Activated CD8-positive, alpha-beta T cell treated with anti-CD3 and anti-CD28 coated beads, Interleukin-2, amount 10 ng/mL, durations not matched to agents 7 days and 5 days (primary cell): ENCODE results near the gene ZFAND6. TPM values are rescaled to one million over a fixed set of nuclear protein-coding genes. Genes with fewer than 3 reads are reported as not detected.

Experiments used
- ATAC-seq: fragments of 150-1000 bp; cut with Tn5 transposase; one replicate; pipeline ENCODE4 v1.10.0; 2021; ENCODE audit warnings: moderate library complexity
- CTCF ChIA-PET: fragments of 350-600 bp; sonication (Branson Sonifier 250); formaldehyde crosslinking; loops from one replicate; lab custom pipeline; 2021; ENCODE audit warnings: antibody characterized with exemption; lab: Charles Lee
- POLR2A ChIA-PET: fragments of 350-600 bp; sonication (Branson Sonifier 250); formaldehyde crosslinking; loops from one replicate; lab custom pipeline; 2021; ENCODE audit warnings: antibody characterized with exemption; lab: Charles Lee
- DNase-seq: peaks from one replicate; pipeline ENCODE4 v3.0.0-alpha.2; 2020
- H3K27ac Mint-ChIP-seq: one replicate; pipeline ENCODE4 v1.8.0; 2021; ENCODE audit warnings: mild to moderate bottlenecking, mixed read lengths
- H3K27me3 Mint-ChIP-seq: one replicate; pipeline ENCODE4 v1.8.0; 2021; ENCODE audit warnings: low read depth, mixed read lengths
- H3K36me3 Mint-ChIP-seq: one replicate; pipeline ENCODE4 v1.8.0; 2021; ENCODE audit warnings: low read depth, mixed read lengths
- H3K4me1 Mint-ChIP-seq: one replicate; pipeline ENCODE4 v1.8.0; 2021; ENCODE audit warnings: low read depth, mixed read lengths
- H3K4me3 Mint-ChIP-seq: one replicate; pipeline ENCODE4 v1.8.0; 2021; ENCODE audit warnings: mild to moderate bottlenecking, mixed read lengths
- H3K9me3 Mint-ChIP-seq: one replicate; pipeline ENCODE4 v1.8.0; 2022; ENCODE audit warnings: mixed read lengths; ENCODE audit not compliant: insufficient read depth
- total RNA-seq, 2 experiments: library from RNA; stranded (reverse); gene quantifications; one replicate each; pipeline ENCODE4 v1.2.3, GENCODE V29; 2021

ZFAND6 gene
- total RNA-seq, 2 experiments from 2014 or later = 49.9 to 53.1 TPM

GRCh38 chr15:80184554-80184953 lies 125.1 kb downstream of the ZFAND6 start:
- H3K36me3 Mint-ChIP-seq = peaks cover 41% of the 10 kb centered on the region
- H3K9me3 Mint-ChIP-seq = no peaks in the 10 kb centered on the region
- H3K4me3 Mint-ChIP-seq = no peak overlapping the region
- POLR2A ChIA-PET = no interaction called here
- no peak for DNase-seq
- CTCF ChIA-PET = interaction anchor here (1.4 kb wide), 2 partner anchors 11 to 335 kb away, joined by 3 to 6 read pairs; no protein-coding TSS in a partner anchor
- H3K27me3 Mint-ChIP-seq = no peaks in the 10 kb centered on the region
- no peak overlapping the region for H3K27ac Mint-ChIP-seq
- ATAC-seq = no peak
- H3K4me1 Mint-ChIP-seq = no peaks in the 10 kb centered on the region

GRCh38 chr15:80185152-80185551 lies 125.7 kb downstream of the ZFAND6 start:
- Mint-ChIP-seq H3K4me1 (no peaks in the 10 kb centered on the region), H3K4me3 (no peak overlapping the region), H3K27ac (no peak overlapping the region), H3K27me3 (no peaks in the 10 kb centered on the region), H3K36me3 (peaks cover 41% of the 10 kb centered on the region), H3K9me3 (no peaks in the 10 kb centered on the region)
- DNase-seq (no peak), ATAC-seq (no peak)
- POLR2A ChIA-PET = no interaction called here
- CTCF ChIA-PET = no interaction called here

- DNase-seq (no peak), ATAC-seq (no peak)
- Mint-ChIP-seq H3K4me3 (no peak overlapping the region), H3K4me1 (no peaks in the 10 kb centered on the region), H3K27ac (no peak overlapping the region), H3K9me3 (no peaks in the 10 kb centered on the region), H3K36me3 (peaks cover 41% of the 10 kb centered on the region), H3K27me3 (no peaks in the 10 kb centered on the region)
- CTCF ChIA-PET = interaction anchor here (1.5 kb wide), 1 partner anchor 10 kb away, joined by 3 read pairs; no protein-coding TSS in a partner anchor
- POLR2A ChIA-PET = no interaction called here
Observed at GRCh38 chr15:80186066-80186465, 126.6 kb downstream of the ZFAND6 start.

GRCh38 chr15:80186597-80186996 lies 127.1 kb downstream of the ZFAND6 start:
- Mint-ChIP-seq H3K36me3 (peaks cover 41% of the 10 kb centered on the region), H3K4me1 (no peaks in the 10 kb centered on the region), H3K4me3 (no peak overlapping the region), H3K9me3 (no peaks in the 10 kb centered on the region), H3K27me3 (no peaks in the 10 kb centered on the region), H3K27ac (no peak overlapping the region)
- ATAC-seq (no peak), DNase-seq (no peak)
- CTCF ChIA-PET = interaction anchor here (1.5 kb wide), 1 partner anchor 11 kb away, joined by 3 read pairs; no protein-coding TSS in a partner anchor
- POLR2A ChIA-PET = no interaction called here

Other genes starting within 250 kb of the ZFAND6 start
- 10 to 100 TPM; 37.0 to 41.3 TPM for gene MTHFS, start 162.7 kb upstream of the ZFAND6 start, total RNA-seq
- 10 to 100 TPM; 23.1 to 26.3 TPM for gene BCL2A1, start 88.5 kb upstream of the ZFAND6 start, total RNA-seq
- gene FAH, start 93.3 kb downstream of the ZFAND6 start, total RNA-seq = 10 to 100 TPM; 40.9 to 41.8 TPM
- not detected for gene CTXND1, start 192.5 kb downstream of the ZFAND6 start, total RNA-seq